Natural killer cell (primary cell): Measurements from ENCODE around the gene FZD7. TPM values are rescaled to one million over a fixed set of nuclear protein-coding genes. Genes with fewer than 3 reads are reported as not detected.

Source experiments
- ATAC-seq, 3 donors: fragments of 150-1000 bp in 2 of 3; fragments of 200-7000 bp in 1 of 3; cut with Tn5 transposase; 1 replicate in 1 of 3; 2 replicates in 2 of 3; pipeline ENCODE4 v1.10.0; 2021; ENCODE audit warnings: mild to moderate bottlenecking in 2 of 3, moderate library complexity in 2 of 3
- DNase-seq, 2 donors: peaks; one replicate each; pipeline versions ENCODE4 v3.0.0 to v3.0.0-alpha.2; 2013 to 2021; ENCODE audit warnings: mixed read lengths in 1 of 2
- H3K27ac ChIP-seq: one replicate; pipeline ENCODE4 v1.5.1; 2013; ENCODE audit warnings: mild to moderate bottlenecking, low read length
- H3K27me3 ChIP-seq: one replicate; pipeline ENCODE4 v1.6.1; 2013; ENCODE audit warnings: low read length; ENCODE audit not compliant: control insufficient read depth, insufficient read depth
- H3K36me3 ChIP-seq: one replicate; pipeline ENCODE4 v1.6.1; 2013; ENCODE audit warnings: low read length; ENCODE audit not compliant: control insufficient read depth, insufficient read depth
- H3K4me1 ChIP-seq: one replicate; pipeline ENCODE4 v1.6.1; 2013; ENCODE audit warnings: low read length; ENCODE audit not compliant: control insufficient read depth, insufficient read depth
- H3K4me3 ChIP-seq: one replicate; pipeline ENCODE4 v1.5.1; 2013; ENCODE audit warnings: low read length
- H3K9me3 ChIP-seq: one replicate; pipeline ENCODE4 v1.6.1; 2013; ENCODE audit warnings: low read length; ENCODE audit not compliant: control insufficient read depth, insufficient read depth
- H3K27ac Mint-ChIP-seq, 2 donors: one replicate each; pipeline ENCODE4 v1.8.0; 2022; ENCODE audit warnings: mild to moderate bottlenecking in 2 of 2, mixed read lengths in 2 of 2, moderate library complexity in 1 of 2
- H3K27me3 Mint-ChIP-seq, 2 donors: one replicate each; pipeline ENCODE4 v1.8.0; 2022; ENCODE audit warnings: low read depth in 2 of 2, mixed read lengths in 2 of 2
- H3K36me3 Mint-ChIP-seq: one replicate; pipeline ENCODE4 v1.8.0; 2022; ENCODE audit warnings: mixed read lengths
- H3K4me1 Mint-ChIP-seq, 2 donors: one replicate each; pipeline ENCODE4 v1.8.0; 2022; ENCODE audit warnings: mixed read lengths in 2 of 2
- H3K4me3 Mint-ChIP-seq: one replicate; pipeline ENCODE4 v1.8.0; 2022; ENCODE audit warnings: mild to moderate bottlenecking, moderate library complexity, mixed read lengths
- H3K9me3 Mint-ChIP-seq, 2 donors: one replicate each; pipeline ENCODE4 v1.8.0; 2022; ENCODE audit warnings: mixed read lengths in 2 of 2
- CTCF ChIP-seq: fragments of 200-600 bp; IDR thresholded peaks from one replicate; pipeline ENCODE4 v1.8.0; 2022; ENCODE audit warnings: antibody characterized with exemption
- WGBS: methylation state at CpG from one replicate; pipeline ENCODE4 v1.1.7; 2013; ENCODE audit warnings: missing lambda C conversion rate; ENCODE audit not compliant: insufficient coverage; 5-methylcytosine and 5-hydroxymethylcytosine counted together
- intact Hi-C: fragments of 100-400 bp; cut with micrococcal nuclease; formaldehyde crosslinking; loops from one replicate; pipeline ENCODE4 v1.14.2; 2022
- total RNA-seq, 4 donors: library from RNA; stranded (reverse); fragments of 120-200 nt in 1 of 4; gene quantifications; one replicate each; pipeline versions ENCODE4 v1.2.3 to v1.2.4, GENCODE V29; 2013 to 2022

The FZD7 gene
- total RNA-seq, 3 donors from 2014 or later (not counting 1 experiment from before 2014, with no cell fraction given), result 0.27 to 1.6 TPM; not detected in 1

DNA sequence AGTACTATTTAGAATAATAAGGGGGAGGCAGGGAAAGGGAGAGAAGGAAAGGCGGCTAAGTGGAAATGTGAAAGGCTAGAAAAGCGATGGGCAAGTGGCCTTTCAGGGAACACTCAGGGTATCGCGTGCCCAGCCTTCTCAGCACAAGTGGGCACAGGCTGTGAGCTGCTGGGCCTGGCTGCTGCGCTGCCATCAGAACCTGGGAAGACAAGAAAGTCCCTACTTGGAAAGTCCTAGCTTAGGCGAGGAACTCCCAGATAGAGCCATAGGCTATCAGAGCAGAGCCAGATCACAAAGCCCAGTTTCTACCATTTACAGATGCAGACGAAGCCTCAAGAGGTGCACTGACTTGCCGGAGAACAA lies 9.8 kb upstream of the FZD7 start:
- Histone ChIP-seq H3K9me3 (no peaks in the 10 kb centered on the region), H3K27ac (no peak overlapping the region), H3K4me1 (no peaks in the 10 kb centered on the region), H3K27me3 (no peaks in the 10 kb centered on the region), H3K36me3 (no peaks in the 10 kb centered on the region), H3K4me3 (no peak overlapping the region)
- DNase-seq (no peak), ATAC-seq (no peak)
- H3K4me3 Mint-ChIP-seq, result no peak overlapping the region
- intact Hi-C loops, result no loop called here
- no peaks in the 10 kb centered on the region for H3K4me1 Mint-ChIP-seq
- H3K36me3 Mint-ChIP-seq, result no peaks in the 10 kb centered on the region
- TF ChIP-seq CTCF, result no peak
- no peak overlapping the region for H3K27ac Mint-ChIP-seq
- H3K27me3 Mint-ChIP-seq, result peaks cover 6 to 17% of the 10 kb centered on the region in 2 donors
- no peaks in the 10 kb centered on the region for H3K9me3 Mint-ChIP-seq
- 94% methylated on average over 8 of the region's 8 CpGs for WGBS

- Mint-ChIP-seq H3K4me3 (no peak overlapping the region), H3K4me1 (no peaks in the 10 kb centered on the region), H3K27ac (no peak overlapping the region), H3K27me3 (peaks cover 15 to 19% of the 10 kb centered on the region in 2 donors), H3K9me3 (no peaks in the 10 kb centered on the region), H3K36me3 (no peaks in the 10 kb centered on the region)
- TF ChIP-seq CTCF, result no peak
- no peak overlapping the region for H3K27ac ChIP-seq
- H3K36me3 ChIP-seq, result no peaks in the 10 kb centered on the region
- H3K9me3 ChIP-seq, result no peaks in the 10 kb centered on the region
- H3K27me3 ChIP-seq, result no peaks in the 10 kb centered on the region
- intact Hi-C loops, result no loop called here
- no peaks in the 10 kb centered on the region for H3K4me1 ChIP-seq
- 97% methylated on average over 7 of the region's 9 CpGs for WGBS
- no peak overlapping the region for H3K4me3 ChIP-seq
- ATAC-seq, result no peak
- no peak for DNase-seq
These were observed 8.8 kb upstream of the FZD7 start for GRCh38 chr2:202024871-202025270.

- Mint-ChIP-seq H3K27me3 (peaks cover 19 to 22% of the 10 kb centered on the region in 2 donors), H3K4me3 (no peak overlapping the region), H3K9me3 (no peaks in the 10 kb centered on the region), H3K36me3 (no peaks in the 10 kb centered on the region), H3K27ac (no peak overlapping the region), H3K4me1 (no peaks in the 10 kb centered on the region)
- H3K4me1 ChIP-seq, result no peaks in the 10 kb centered on the region
- intact Hi-C loops, result no loop called here
- no peak for TF ChIP-seq CTCF
- no peaks in the 10 kb centered on the region for H3K36me3 ChIP-seq
- no peaks in the 10 kb centered on the region for H3K27me3 ChIP-seq
- no peaks in the 10 kb centered on the region for H3K9me3 ChIP-seq
- no peak overlapping the region for H3K4me3 ChIP-seq
- DNase-seq, result no peak
- ATAC-seq, result no peak
- WGBS, result 90% methylated on average over 5 of the region's 5 CpGs
- no peak overlapping the region for H3K27ac ChIP-seq
These were observed 7.8 kb upstream of the FZD7 start for GRCh38 chr2:202025816-202026215.

- 86% methylated on average over 5 of the region's 5 CpGs for WGBS
- no peak overlapping the region for H3K27ac Mint-ChIP-seq
These were observed 7.1 kb upstream of the FZD7 start for GRCh38 chr2:202026507-202026906.

More at GRCh38 chr2:202026507-202026906, 7.1 kb upstream of the FZD7 start:
- Histone ChIP-seq H3K36me3 (no peaks in the 10 kb centered on the region), H3K4me3 (no peak overlapping the region), H3K4me1 (no peaks in the 10 kb centered on the region), H3K27ac (no peak overlapping the region), H3K9me3 (no peaks in the 10 kb centered on the region), H3K27me3 (no peaks in the 10 kb centered on the region)
- intact Hi-C loops, result no loop called here
- peaks cover 19 to 22% of the 10 kb centered on the region in 2 donors for H3K27me3 Mint-ChIP-seq
- H3K4me3 Mint-ChIP-seq, result no peak overlapping the region
- H3K4me1 Mint-ChIP-seq, result peaks cover 0 to 1% of the 10 kb centered on the region in 2 donors
- no peak for TF ChIP-seq CTCF
- no peaks in the 10 kb centered on the region for H3K9me3 Mint-ChIP-seq
- ATAC-seq (no peak), DNase-seq (no peak)
- H3K36me3 Mint-ChIP-seq, result no peaks in the 10 kb centered on the region
